HepG2 (cell line): ENCODE measurements around the gene TNNI3. TPM values are rescaled to one million over a fixed set of nuclear protein-coding genes. Genes with fewer than 3 reads are reported as not detected.

Source experiments
- ATAC-seq: fragments of 200-7000 bp; cut with Tn5 transposase; 3 replicates; pipeline ENCODE4 v1.9.1; 2020; ENCODE audit warnings: mild to moderate bottlenecking, moderate library complexity
- BruUV-seq: library from RNA; stranded (reverse); fragments of 400-500 nt; replicated peaks from 2 replicates; lab custom pipeline; 2021; lab: Mats Ljungman, UMichigan
- CTCF ChIA-PET: fragments of 300-600 bp; formaldehyde crosslinking; extraction: SDS; loops from one replicate; lab custom pipeline; 2021; ENCODE audit warnings: low total read pairs, inconsistent platforms, low intra/inter-chr PET ratio; lab: Yijun Ruan, JAX
- POLR2A ChIA-PET: fragments of 350-600 bp; sonication (Branson Sonifier 250); formaldehyde crosslinking; loops from one replicate; lab custom pipeline; 2020; ENCODE audit warnings: antibody characterized with exemption, inconsistent platforms; lab: Yijun Ruan, JAX
- DNase-seq: peaks from one replicate; pipeline ENCODE4 v3.0.0-alpha.2; 2015; ENCODE audit warnings: low spot score
- FAIRE-seq: peaks from 3 replicates; lab custom pipeline; 2011; peaks lifted over from hg19 to GRCh38; lab: Jason Lieb, UNC
- H2AFZ ChIP-seq: one replicate; pipeline ENCODE4 v1.6.1; 2011; ENCODE audit warnings: low read length, inconsistent platforms
- H3K27ac ChIP-seq: fragments of 300-600 bp; 3 replicates; pipeline ENCODE4 v1.8.0; 2011; ENCODE audit warnings: mixed run types, mild to moderate bottlenecking, mixed read lengths, low read length, inconsistent platforms; ENCODE audit not compliant: insufficient read depth; ENCODE audit errors: extremely low read length
- H3K27me3 ChIP-seq, 2 experiments: fragments of 200-600 bp in 1 of 2; 2 replicates in 1 of 2; 3 replicates in 1 of 2; pipeline versions ENCODE4 v1.6.0 to v1.8.0; 2011; ENCODE audit warnings: low read length in 2 of 2, mild to moderate bottlenecking in 2 of 2, moderate library complexity in 2 of 2, inconsistent platforms in 1 of 2; ENCODE audit not compliant: insufficient read depth in 2 of 2, control insufficient read depth in 1 of 2
- H3K36me3 ChIP-seq, 2 experiments: fragments of 200-600 bp in 1 of 2; replicated peaks in 1 of 2; 2 replicates in 1 of 2; 3 replicates in 1 of 2; pipeline versions ENCODE4 v1.5.1 to v1.8.0; 2011; ENCODE audit warnings: low read length in 2 of 2, inconsistent platforms in 1 of 2; ENCODE audit not compliant: insufficient read depth in 2 of 2, control insufficient read depth in 1 of 2
- H3K4me1 ChIP-seq: 2 replicates; pipeline ENCODE4 v1.5.1; 2012; ENCODE audit warnings: low read length, inconsistent platforms; ENCODE audit not compliant: insufficient read depth
- H3K4me2 ChIP-seq: 2 replicates; pipeline ENCODE4 v1.6.0; 2011; ENCODE audit warnings: low read depth, low read length, inconsistent platforms
- H3K4me3 ChIP-seq, 3 experiments: fragments of 200-600 bp in 1 of 3; sonication (generic), shearing (Covaris generic) in 1 of 3; replicated peaks in 1 of 3; 2 replicates each; pipeline ENCODE4 v1.5.1; 2011 to 2016; ENCODE audit warnings: low read length in 3 of 3, inconsistent platforms in 2 of 3, low read depth in 2 of 3, mild to moderate bottlenecking in 2 of 3, control low read depth in 1 of 3, mixed read lengths in 1 of 3; ENCODE audit not compliant: insufficient read depth in 1 of 3
- H3K79me2 ChIP-seq: one replicate; pipeline ENCODE4 v1.6.1; 2011; ENCODE audit warnings: low read length, inconsistent platforms; ENCODE audit not compliant: insufficient read depth
- H3K9ac ChIP-seq: 2 replicates; pipeline ENCODE4 v1.6.0; 2011; ENCODE audit warnings: mild to moderate bottlenecking, low read depth, low read length, inconsistent platforms; ENCODE audit not compliant: insufficient read depth
- H3K9me3 ChIP-seq: 2 replicates; pipeline ENCODE4 v1.5.1; 2012; ENCODE audit warnings: mild to moderate bottlenecking, low read length
- H4K20me1 ChIP-seq: 2 replicates; pipeline ENCODE4 v1.6.0; 2011; ENCODE audit warnings: inconsistent platforms, mild to moderate bottlenecking, low read length, moderate library complexity; ENCODE audit not compliant: insufficient read depth
- HOXA7 ChIP-seq: sonication (generic); formaldehyde crosslinking; IDR thresholded peaks from 2 replicates; pipeline ENCODE4 v1.8.1; 2022; ENCODE audit warnings: mild to moderate bottlenecking, missing genetic modification reagents, moderate library complexity
- WGBS: methylation state at CpG from one replicate; pipeline ENCODE4 v1.1.6; 2017; ENCODE audit warnings: low lambda C conversion rate; 5-methylcytosine and 5-hydroxymethylcytosine counted together
- in situ Hi-C: cut with HindIII; loops from 2 replicates; pipeline ENCODE4 v1.10.0; 2017; ENCODE audit warnings: low pct_unique_long_range_greater_than_20kb; ENCODE audit not compliant: extremely low pct_ligation_motif_present
- intact Hi-C: fragments of 100-400 bp; cut with micrococcal nuclease; formaldehyde crosslinking; loops from one replicate; pipeline ENCODE4 v1.10.0; 2022; ENCODE audit not compliant: unreplicated experiment
- polyA plus RNA-seq, 8 experiments: library from polyadenylated mRNA; depleted of rRNA in 3 of 8; stranded (reverse) in 7 of 8; unstranded in 1 of 8; fragments of >200 nt; fragmentation: Illumina TruSeq in 4 of 8; extraction: Trizol in 4 of 8; gene quantifications; 2 replicates each; pipeline versions ENCODE4 v1.2.1 to v1.2.3, GENCODE V29; 2011 to 2016; ENCODE audit warnings: low read depth in 4 of 8, missing spikeins in 1 of 8, mixed read lengths in 1 of 8; ENCODE audit not compliant: insufficient read depth in 1 of 8
- total RNA-seq, 5 experiments: library from RNA; depleted of rRNA; stranded (reverse); fragments of >200 nt; fragmentation: Illumina TruSeq; extraction: Trizol; gene quantifications; 2 replicates each; pipeline ENCODE4 v1.2.3, GENCODE V29; 2016; ENCODE audit warnings: low read depth in 1 of 5
- TF ChIP-seq, protein P1 (sequence below), 2 experiments: IDR thresholded peaks; 2 replicates each; pipeline ENCODE4 v1.6.1; 2011 to 2012; ENCODE audit warnings: low read length in 2 of 2, borderline replicate concordance in 1 of 2, low read depth in 1 of 2, mild to moderate bottlenecking in 1 of 2, moderate library complexity in 1 of 2
- TF ChIP-seq, protein P2 (sequence below): sonication (generic); formaldehyde crosslinking; IDR thresholded peaks from 2 replicates; pipeline ENCODE4 v1.5.1; 2020; ENCODE audit warnings: mild to moderate bottlenecking, missing genetic modification reagents, moderate library complexity

TNNI3 gene
- total and polyA plus RNA-seq, 2 of the 13 experiments (the other 11 are each of a cell fraction or from before 2014, with no cell fraction given), result 3.5 to 3.7 TPM

DNA sequence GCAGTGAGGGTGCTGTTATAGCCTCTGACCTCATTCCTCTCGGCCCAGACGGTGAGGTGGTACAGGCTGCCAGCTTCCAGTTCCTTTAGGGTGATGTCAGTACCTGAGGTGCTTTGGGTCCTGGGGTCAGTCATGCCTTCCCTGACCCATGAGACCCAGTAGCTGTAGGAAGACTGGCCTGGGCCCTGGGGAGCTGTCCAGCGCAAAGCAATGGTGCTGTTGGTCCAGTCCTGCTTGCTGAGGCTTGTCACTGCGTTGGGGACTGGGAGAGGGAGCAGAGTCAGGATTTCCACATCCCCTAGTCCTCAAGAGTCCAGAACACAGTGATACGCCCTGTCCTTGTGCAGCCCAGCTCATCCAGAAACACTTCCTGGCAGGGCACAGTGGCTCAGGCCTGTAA lies 41.1 kb upstream of the TNNI3 start:
- DNase-seq, result no peak

More for the DNA sequence above, 41.1 kb upstream of the TNNI3 start:
- no peaks in the 10 kb centered on the region for H3K27me3 ChIP-seq
- H3K4me2 ChIP-seq, result no peak overlapping the region
- no peak for FAIRE-seq
- POLR2A ChIA-PET, result interaction anchor here (0.8 to 6.1 kb wide), 4 partner anchors 8 to 209 kb away, joined by 4 to 28 read pairs (median 6); partner anchors contain the start of genes PTPRH and UBE2S
- no peak for TF ChIP-seq HOXA7
- TF ChIP-seq, protein P1, sequence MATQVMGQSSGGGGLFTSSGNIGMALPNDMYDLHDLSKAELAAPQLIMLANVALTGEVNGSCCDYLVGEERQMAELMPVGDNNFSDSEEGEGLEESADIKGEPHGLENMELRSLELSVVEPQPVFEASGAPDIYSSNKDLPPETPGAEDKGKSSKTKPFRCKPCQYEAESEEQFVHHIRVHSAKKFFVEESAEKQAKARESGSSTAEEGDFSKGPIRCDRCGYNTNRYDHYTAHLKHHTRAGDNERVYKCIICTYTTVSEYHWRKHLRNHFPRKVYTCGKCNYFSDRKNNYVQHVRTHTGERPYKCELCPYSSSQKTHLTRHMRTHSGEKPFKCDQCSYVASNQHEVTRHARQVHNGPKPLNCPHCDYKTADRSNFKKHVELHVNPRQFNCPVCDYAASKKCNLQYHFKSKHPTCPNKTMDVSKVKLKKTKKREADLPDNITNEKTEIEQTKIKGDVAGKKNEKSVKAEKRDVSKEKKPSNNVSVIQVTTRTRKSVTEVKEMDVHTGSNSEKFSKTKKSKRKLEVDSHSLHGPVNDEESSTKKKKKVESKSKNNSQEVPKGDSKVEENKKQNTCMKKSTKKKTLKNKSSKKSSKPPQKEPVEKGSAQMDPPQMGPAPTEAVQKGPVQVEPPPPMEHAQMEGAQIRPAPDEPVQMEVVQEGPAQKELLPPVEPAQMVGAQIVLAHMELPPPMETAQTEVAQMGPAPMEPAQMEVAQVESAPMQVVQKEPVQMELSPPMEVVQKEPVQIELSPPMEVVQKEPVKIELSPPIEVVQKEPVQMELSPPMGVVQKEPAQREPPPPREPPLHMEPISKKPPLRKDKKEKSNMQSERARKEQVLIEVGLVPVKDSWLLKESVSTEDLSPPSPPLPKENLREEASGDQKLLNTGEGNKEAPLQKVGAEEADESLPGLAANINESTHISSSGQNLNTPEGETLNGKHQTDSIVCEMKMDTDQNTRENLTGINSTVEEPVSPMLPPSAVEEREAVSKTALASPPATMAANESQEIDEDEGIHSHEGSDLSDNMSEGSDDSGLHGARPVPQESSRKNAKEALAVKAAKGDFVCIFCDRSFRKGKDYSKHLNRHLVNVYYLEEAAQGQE (IDR thresholded peaks at IDR 0.05; ENCODE audit: borderline replicate concordance in 1 of 2, low read depth in 1 of 2, low read length in 2 of 2), result peak; percentile 49 to 84
- TF ChIP-seq, protein P2, sequence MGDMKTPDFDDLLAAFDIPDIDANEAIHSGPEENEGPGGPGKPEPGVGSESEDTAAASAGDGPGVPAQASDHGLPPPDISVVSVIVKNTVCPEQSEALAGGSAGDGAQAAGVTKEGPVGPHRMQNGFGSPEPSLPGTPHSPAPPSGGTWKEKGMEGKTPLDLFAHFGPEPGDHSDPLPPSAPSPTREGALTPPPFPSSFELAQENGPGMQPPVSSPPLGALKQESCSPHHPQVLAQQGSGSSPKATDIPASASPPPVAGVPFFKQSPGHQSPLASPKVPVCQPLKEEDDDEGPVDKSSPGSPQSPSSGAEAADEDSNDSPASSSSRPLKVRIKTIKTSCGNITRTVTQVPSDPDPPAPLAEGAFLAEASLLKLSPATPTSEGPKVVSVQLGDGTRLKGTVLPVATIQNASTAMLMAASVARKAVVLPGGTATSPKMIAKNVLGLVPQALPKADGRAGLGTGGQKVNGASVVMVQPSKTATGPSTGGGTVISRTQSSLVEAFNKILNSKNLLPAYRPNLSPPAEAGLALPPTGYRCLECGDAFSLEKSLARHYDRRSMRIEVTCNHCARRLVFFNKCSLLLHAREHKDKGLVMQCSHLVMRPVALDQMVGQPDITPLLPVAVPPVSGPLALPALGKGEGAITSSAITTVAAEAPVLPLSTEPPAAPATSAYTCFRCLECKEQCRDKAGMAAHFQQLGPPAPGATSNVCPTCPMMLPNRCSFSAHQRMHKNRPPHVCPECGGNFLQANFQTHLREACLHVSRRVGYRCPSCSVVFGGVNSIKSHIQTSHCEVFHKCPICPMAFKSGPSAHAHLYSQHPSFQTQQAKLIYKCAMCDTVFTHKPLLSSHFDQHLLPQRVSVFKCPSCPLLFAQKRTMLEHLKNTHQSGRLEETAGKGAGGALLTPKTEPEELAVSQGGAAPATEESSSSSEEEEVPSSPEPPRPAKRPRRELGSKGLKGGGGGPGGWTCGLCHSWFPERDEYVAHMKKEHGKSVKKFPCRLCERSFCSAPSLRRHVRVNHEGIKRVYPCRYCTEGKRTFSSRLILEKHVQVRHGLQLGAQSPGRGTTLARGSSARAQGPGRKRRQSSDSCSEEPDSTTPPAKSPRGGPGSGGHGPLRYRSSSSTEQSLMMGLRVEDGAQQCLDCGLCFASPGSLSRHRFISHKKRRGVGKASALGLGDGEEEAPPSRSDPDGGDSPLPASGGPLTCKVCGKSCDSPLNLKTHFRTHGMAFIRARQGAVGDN (CRISPR knock-in tag), result 0 out of 2 replicates have a peak, but pooled peaks have one; percentile 18
- H3K4me3 ChIP-seq, result no peak overlapping the region
- H3K27ac ChIP-seq, result no peak overlapping the region
- no peak overlapping the region for H3K9ac ChIP-seq
- peaks cover 7% of the 10 kb centered on the region for H3K4me1 ChIP-seq
- CTCF ChIA-PET, result no interaction called here
- intact Hi-C loops, result no loop called here
- ATAC-seq, result no peak; the same call in 2 of the 3 replicates
- no TSS peak for BruUV-seq
- no peak overlapping the region for H2AFZ ChIP-seq
- WGBS, result 94% methylated on average over 2 of the region's 5 CpGs
- peaks cover 4% of the 10 kb centered on the region; the same call in 1 of the 2 replicates for H4K20me1 ChIP-seq
- H3K36me3 ChIP-seq, result peaks cover 25 to 73% of the 10 kb centered on the region in 2 experiments
- H3K79me2 ChIP-seq, result no peaks in the 10 kb centered on the region
- no peaks in the 10 kb centered on the region for H3K9me3 ChIP-seq
- in situ Hi-C loops, result no loop called here
